ENCODE measurements around the gene SH3RF1. TPM values are rescaled to one million over a fixed set of nuclear protein-coding genes. Genes with fewer than 3 reads are reported as not detected.

The SH3RF1 gene
- total and polyA plus RNA-seq, 2 of the 13 experiments (the other 11 are each of a cell fraction or from before 2014, with no cell fraction given): 3.1 to 3.2 TPM

- H3K79me2 ChIP-seq (ENCODE audit: insufficient read depth, low read length): no peaks in the 10 kb centered on the region
- ChIA-PET POLR2A (no interaction called here), CTCF (ENCODE audit: low intra/inter-chr PET ratio, low total read pairs) (no interaction called here)
- no peak overlapping the region for H3K4me2 ChIP-seq (ENCODE audit: low read depth, low read length)
- no peak overlapping the region for H3K4me3 ChIP-seq (replicated peaks in 1 of 3; ENCODE audit: insufficient read depth in 1 of 3, low read depth in 2 of 3, low read length in 3 of 3)
- H2AFZ ChIP-seq (ENCODE audit: low read length): no peak overlapping the region
- no peaks in the 10 kb centered on the region for H4K20me1 ChIP-seq (ENCODE audit: insufficient read depth, low read length)
- ATAC-seq (no peak), DNase-seq (ENCODE audit: low spot score) (no peak), FAIRE-seq (no peak)
- no peaks in the 10 kb centered on the region for H3K9me3 ChIP-seq (ENCODE audit: low read length)
- H3K9ac ChIP-seq (ENCODE audit: insufficient read depth, low read depth, low read length): no peak overlapping the region
- in situ Hi-C loops (cut with HindIII; ENCODE audit: extremely low pct_ligation_motif_present, low pct_unique_long_range_greater_than_20kb) (no loop called here), intact Hi-C loops (cut with micrococcal nuclease; ENCODE audit: unreplicated experiment) (no loop called here)
- no peak overlapping the region for H3K27ac ChIP-seq (ENCODE audit: extremely low read length, insufficient read depth, low read length)
- no peaks in the 10 kb centered on the region for H3K27me3 ChIP-seq (ENCODE audit: control insufficient read depth in 1 of 2, insufficient read depth in 2 of 2, low read length in 2 of 2)
- H3K36me3 ChIP-seq (replicated peaks in 1 of 2; ENCODE audit: control insufficient read depth in 1 of 2, insufficient read depth in 2 of 2, low read length in 2 of 2): no peaks in the 10 kb centered on the region; a peak in 1 of 5 replicates
- no peak for TF ChIP-seq NR2F2 (IDR thresholded peaks at IDR 0.05; ENCODE audit: borderline replicate concordance, low read depth)
- TF ChIP-seq ZNF569 (CRISPR knock-in tag; IDR thresholded peaks at IDR 0.05; ENCODE audit: borderline replicate concordance): no peak
- no peak for TF ChIP-seq IRF2 (CRISPR knock-in tag; IDR thresholded peaks at IDR 0.05)
- no peaks in the 10 kb centered on the region for H3K4me1 ChIP-seq (ENCODE audit: insufficient read depth, low read length)
- BruUV-seq (replicated peaks): no TSS peak
Measured at GRCh38 chr4:169163947-169164668, 106.6 kb downstream of the SH3RF1 start.

DNA sequence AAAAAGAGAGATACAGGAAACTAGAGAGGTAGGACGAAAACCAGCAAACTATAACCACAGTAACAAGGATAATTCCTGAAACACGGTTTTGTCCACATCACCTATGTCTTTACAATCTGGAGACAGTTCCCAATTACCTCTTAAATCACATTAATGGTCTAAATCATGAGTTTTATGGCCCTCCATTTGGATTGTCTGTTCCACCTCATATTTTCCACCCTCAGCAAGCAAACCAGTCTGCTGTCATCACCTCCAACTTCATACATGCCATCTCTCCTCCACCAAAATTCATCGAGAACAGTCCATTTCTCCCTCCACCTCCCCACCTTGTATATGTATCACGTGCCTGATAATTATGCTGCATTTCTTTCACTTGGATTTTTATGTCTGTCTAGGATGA is 107.3 kb downstream of the SH3RF1 start:
- in situ Hi-C loops (cut with HindIII; ENCODE audit: extremely low pct_ligation_motif_present, low pct_unique_long_range_greater_than_20kb): no loop called here
- Histone ChIP-seq H3K27me3 (ENCODE audit: control insufficient read depth in 1 of 2, insufficient read depth in 2 of 2, low read length in 2 of 2) (no peaks in the 10 kb centered on the region), H3K27ac (ENCODE audit: extremely low read length, insufficient read depth, low read length) (no peak overlapping the region), H3K4me1 (ENCODE audit: insufficient read depth, low read length) (no peaks in the 10 kb centered on the region), H2AFZ (ENCODE audit: low read length) (no peak overlapping the region), H3K36me3 (replicated peaks in 1 of 2; ENCODE audit: control insufficient read depth in 1 of 2, insufficient read depth in 2 of 2, low read length in 2 of 2) (no peaks in the 10 kb centered on the region; a peak in 1 of 5 replicates), H4K20me1 (ENCODE audit: insufficient read depth, low read length) (no peaks in the 10 kb centered on the region), H3K4me2 (ENCODE audit: low read depth, low read length) (no peak overlapping the region), H3K9me3 (ENCODE audit: low read length) (no peaks in the 10 kb centered on the region), H3K79me2 (ENCODE audit: insufficient read depth, low read length) (no peaks in the 10 kb centered on the region), H3K9ac (ENCODE audit: insufficient read depth, low read depth, low read length) (no peak overlapping the region), H3K4me3 (replicated peaks in 1 of 3; ENCODE audit: insufficient read depth in 1 of 3, low read depth in 2 of 3, low read length in 3 of 3) (no peak overlapping the region)
- no TSS peak for BruUV-seq (replicated peaks)
- WGBS (ENCODE audit: low lambda C conversion rate): 90% methylated on average over 4 of the region's 4 CpGs
- intact Hi-C loops (cut with micrococcal nuclease; ENCODE audit: unreplicated experiment): no loop called here
- CTCF ChIA-PET (ENCODE audit: low intra/inter-chr PET ratio, low total read pairs): no interaction called here
- FAIRE-seq (no peak), ATAC-seq (no peak), DNase-seq (ENCODE audit: low spot score) (no peak)
- POLR2A ChIA-PET: no interaction called here
- TF ChIP-seq ARID2 (CRISPR knock-in tag; IDR thresholded peaks at IDR 0.05; ENCODE audit: borderline replicate concordance) (no peak), ZNF746 (CRISPR knock-in tag; IDR thresholded peaks at IDR 0.05) (no peak), NCOA2 (CRISPR knock-in tag; IDR thresholded peaks at IDR 0.05) (no peak), ZFP37 (CRISPR knock-in tag; IDR thresholded peaks at IDR 0.05; ENCODE audit: borderline replicate concordance) (no peak), HNRNPH1 (optimal IDR thresholded peaks at IDR 0.05; ENCODE audit: low read depth, low read length) (no peak), FLYWCH1 (CRISPR knock-in tag; IDR thresholded peaks at IDR 0.05) (no peak), MAF1 (CRISPR knock-in tag; IDR thresholded peaks at IDR 0.05; ENCODE audit: borderline replicate concordance) (no peak), RXRA (CRISPR knock-in tag; IDR thresholded peaks at IDR 0.05) (no peak), CREM (IDR thresholded peaks at IDR 0.05) (no peak), CREM (CRISPR knock-in tag; IDR thresholded peaks at IDR 0.05) (no peak), ZNF431 (CRISPR knock-in tag; IDR thresholded peaks at IDR 0.05; ENCODE audit: borderline replicate concordance, low read depth) (no peak), KLF9 (CRISPR knock-in tag; IDR thresholded peaks at IDR 0.05; ENCODE audit: low read depth) (no peak)
- TF ChIP-seq, protein P1, sequence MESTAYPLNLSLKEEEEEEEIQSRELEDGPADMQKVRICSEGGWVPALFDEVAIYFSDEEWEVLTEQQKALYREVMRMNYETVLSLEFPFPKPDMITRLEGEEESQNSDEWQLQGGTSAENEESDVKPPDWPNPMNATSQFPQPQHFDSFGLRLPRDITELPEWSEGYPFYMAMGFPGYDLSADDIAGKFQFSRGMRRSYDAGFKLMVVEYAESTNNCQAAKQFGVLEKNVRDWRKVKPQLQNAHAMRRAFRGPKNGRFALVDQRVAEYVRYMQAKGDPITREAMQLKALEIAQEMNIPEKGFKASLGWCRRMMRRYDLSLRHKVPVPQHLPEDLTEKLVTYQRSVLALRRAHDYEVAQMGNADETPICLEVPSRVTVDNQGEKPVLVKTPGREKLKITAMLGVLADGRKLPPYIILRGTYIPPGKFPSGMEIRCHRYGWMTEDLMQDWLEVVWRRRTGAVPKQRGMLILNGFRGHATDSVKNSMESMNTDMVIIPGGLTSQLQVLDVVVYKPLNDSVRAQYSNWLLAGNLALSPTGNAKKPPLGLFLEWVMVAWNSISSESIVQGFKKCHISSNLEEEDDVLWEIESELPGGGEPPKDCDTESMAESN (CRISPR knock-in tag; conservative IDR thresholded peaks at IDR 0.05): no peak

Data from HepG2 (cell line).